ENCODE measurements around the gene ART1.

ART1 gene

GRCh38 chr11:3666023-3666530 is 21.1 kb downstream of the ART1 start:
- TF ChIP-seq CTCF (IDR thresholded peaks at IDR 0.05; ENCODE audit: low read length, missing control alignments): no peak
- no peak overlapping the region for H3K4me3 ChIP-seq (replicated peaks; ENCODE audit: low read depth, low read length)
- DNase-seq (ENCODE audit: low read depth): no peak

DNA sequence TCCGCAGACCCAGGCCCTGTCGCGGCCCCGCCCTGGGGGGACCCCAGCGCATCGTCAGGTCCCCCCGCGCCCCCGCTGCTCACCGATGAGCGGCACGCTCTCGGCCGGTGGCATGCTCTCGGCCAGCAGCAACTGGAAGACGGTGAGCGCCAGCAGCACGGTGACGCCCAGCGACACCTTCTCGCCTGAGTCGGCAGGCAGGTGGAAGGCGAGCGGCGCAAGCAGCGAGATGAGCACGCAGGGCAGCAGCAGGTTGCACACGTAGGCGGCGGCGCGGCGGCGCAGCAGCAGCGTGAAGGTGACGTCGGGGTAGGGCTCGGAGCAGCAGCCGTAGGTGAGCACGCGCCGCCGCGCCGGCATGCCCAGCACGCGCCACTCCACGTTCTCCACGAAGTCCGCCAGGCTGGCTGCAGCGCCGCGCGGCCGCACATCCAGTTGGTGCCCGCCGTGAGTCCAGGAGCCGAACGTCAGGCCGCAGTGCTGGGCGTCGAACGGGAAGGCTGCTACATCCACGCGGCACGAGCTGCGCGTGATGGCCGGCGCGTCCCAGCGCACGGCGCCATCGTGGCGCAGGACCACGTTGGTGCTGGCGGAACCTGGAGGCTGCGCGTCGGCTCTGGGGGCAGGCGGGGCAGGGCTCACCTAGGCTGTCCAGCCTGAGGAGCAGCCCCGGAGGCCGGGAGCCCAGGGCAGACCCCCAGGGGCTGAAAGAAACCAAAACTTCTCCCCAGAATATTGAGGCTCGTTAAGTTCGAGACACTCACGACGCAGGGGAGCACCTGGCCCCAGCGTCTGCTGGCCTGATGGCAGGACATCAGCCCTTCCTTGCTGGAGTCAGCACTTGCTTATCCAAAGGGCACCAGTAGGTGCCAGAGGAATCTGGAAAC is 22.5 kb downstream of the ART1 start:
- H3K4me3 ChIP-seq (replicated peaks; ENCODE audit: low read depth, low read length): no peak overlapping the region
- no peak for TF ChIP-seq CTCF (IDR thresholded peaks at IDR 0.05; ENCODE audit: low read length, missing control alignments)
- DNase-seq (ENCODE audit: low read depth): no peak

DNA sequence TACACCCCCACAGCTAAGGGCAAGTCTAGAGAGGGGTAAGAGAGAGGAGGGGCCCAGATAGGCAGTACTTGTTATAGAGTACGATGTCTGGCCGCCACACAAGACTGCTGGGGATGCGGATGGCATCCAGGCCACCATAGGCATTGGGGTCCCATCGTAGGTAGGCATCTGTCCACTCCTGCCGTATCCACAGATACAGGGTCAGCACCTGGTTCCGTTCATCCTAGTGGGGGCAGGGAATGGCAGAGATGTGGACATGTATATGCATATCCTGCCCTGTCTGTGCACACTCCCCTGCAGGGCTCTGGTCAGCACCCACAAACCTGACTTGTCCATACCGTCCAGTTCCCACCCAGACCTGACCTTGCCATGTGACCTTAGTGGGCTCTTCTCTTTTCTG is 24.2 kb downstream of the ART1 start:
- DNase-seq (ENCODE audit: low read depth): no peak
- H3K4me3 ChIP-seq (replicated peaks; ENCODE audit: low read depth, low read length): no peak overlapping the region
- no peak for TF ChIP-seq CTCF (IDR thresholded peaks at IDR 0.05; ENCODE audit: low read length, missing control alignments)

- no peak overlapping the region for H3K4me3 ChIP-seq (replicated peaks; ENCODE audit: low read depth, low read length)
- no peak for TF ChIP-seq CTCF (IDR thresholded peaks at IDR 0.05; ENCODE audit: low read length, missing control alignments)
- DNase-seq (ENCODE audit: low read depth): no peak
Measured at GRCh38 chr11:3669742-3670183, 24.8 kb downstream of the ART1 start.

DNA sequence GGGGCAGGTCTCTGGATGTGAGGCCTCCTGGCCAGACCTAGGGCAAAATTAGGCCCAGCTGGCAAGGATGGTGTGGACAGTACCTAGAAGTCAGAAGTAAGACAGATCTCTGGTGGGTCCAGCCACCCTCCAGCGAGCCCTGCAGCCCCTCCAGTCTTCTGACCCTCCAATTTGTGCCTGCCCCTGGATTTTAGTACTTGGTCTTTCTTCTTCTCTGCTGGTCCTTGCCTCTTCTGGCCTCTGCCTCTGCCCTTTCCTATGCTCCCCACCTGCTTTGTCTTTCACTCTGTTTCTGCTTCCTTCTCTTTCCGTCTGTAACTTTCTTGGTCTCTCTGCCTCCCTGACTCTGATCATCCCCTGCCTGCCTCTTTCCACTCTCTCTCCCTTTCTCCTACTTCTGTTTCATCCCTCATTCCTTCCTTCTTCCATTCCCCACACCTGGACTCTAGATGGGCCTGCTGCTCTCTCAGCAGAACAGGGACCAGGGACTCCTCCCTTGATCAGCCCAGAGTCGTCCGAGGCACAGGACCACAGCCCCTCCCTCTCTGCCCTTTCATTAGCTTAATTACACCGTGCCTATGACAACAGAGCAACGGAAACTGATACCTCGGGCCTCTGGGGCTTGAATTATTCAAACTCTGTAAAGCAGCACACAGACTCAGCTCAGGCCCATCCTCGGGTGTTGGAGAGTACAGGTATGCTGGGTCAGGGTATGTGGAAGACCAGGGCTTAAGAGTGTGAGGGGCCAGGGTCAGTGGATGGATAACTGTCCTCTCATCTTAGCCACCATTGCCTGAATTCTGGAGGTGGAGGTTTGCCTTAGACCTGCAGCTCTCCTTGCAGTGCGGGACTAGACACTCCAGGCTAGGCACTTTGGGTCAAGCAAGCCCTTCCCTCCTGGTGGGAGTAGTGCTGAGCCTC is 26.7 kb downstream of the ART1 start, which contains the start of gene CHRNA10:
TSS of gene CHRNA10 (minus strand) at position 51 of the 921 bp plus-strand sequence. CDS start 72 bp downstream, outside the sequence.
- H3K4me3 ChIP-seq (replicated peaks; ENCODE audit: low read depth, low read length): no peak within 1 kb of the TSS
- no peak for TF ChIP-seq CTCF (IDR thresholded peaks at IDR 0.05; ENCODE audit: low read length, missing control alignments)
- DNase-seq (ENCODE audit: low read depth): no peak

GRCh38 chr11:3674189-3674588 is 29.3 kb downstream of the ART1 start:
- DNase-seq (ENCODE audit: low read depth): peak; percentile 34
- no peak for TF ChIP-seq CTCF (IDR thresholded peaks at IDR 0.05; ENCODE audit: low read length, missing control alignments)
- no peak overlapping the region for H3K4me3 ChIP-seq (replicated peaks; ENCODE audit: low read depth, low read length)

Data from fibroblast of pulmonary artery (primary cell).